ENCODE data around the gene ZNF771.
A peak's percentile ranks its signal among the peaks of the same experiment; 100 is the strongest.

ZNF771 gene

DNA sequence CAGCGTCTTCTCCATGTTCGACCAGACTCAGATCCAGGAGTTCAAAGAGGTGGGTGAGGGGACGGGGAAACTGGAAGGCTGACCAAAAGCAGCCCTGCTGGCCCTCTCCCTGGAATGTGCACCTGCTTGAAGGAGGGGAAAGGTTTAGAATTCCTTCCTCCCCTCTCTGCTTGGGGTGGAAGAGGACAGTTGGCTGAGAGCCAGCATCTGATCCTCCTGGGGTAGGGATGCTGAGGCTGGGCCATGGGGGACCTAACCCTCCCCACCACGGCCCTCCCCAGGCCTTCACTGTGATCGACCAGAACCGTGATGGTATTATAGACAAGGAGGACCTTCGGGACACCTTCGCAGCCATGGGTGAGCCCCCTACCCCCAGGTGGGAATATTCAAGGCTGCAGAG, 31.5 kb upstream of the ZNF771 start:
- no peak for DNase-seq (ENCODE audit: extremely low read depth, low read depth)
- TF ChIP-seq, protein P1, sequence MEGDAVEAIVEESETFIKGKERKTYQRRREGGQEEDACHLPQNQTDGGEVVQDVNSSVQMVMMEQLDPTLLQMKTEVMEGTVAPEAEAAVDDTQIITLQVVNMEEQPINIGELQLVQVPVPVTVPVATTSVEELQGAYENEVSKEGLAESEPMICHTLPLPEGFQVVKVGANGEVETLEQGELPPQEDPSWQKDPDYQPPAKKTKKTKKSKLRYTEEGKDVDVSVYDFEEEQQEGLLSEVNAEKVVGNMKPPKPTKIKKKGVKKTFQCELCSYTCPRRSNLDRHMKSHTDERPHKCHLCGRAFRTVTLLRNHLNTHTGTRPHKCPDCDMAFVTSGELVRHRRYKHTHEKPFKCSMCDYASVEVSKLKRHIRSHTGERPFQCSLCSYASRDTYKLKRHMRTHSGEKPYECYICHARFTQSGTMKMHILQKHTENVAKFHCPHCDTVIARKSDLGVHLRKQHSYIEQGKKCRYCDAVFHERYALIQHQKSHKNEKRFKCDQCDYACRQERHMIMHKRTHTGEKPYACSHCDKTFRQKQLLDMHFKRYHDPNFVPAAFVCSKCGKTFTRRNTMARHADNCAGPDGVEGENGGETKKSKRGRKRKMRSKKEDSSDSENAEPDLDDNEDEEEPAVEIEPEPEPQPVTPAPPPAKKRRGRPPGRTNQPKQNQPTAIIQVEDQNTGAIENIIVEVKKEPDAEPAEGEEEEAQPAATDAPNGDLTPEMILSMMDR (IDR thresholded peaks at IDR 0.05; ENCODE audit: low read depth, low read length, missing control alignments), result no peak
- no peak overlapping the region for H3K4me3 ChIP-seq (replicated peaks; ENCODE audit: low read depth, low read length)

DNA sequence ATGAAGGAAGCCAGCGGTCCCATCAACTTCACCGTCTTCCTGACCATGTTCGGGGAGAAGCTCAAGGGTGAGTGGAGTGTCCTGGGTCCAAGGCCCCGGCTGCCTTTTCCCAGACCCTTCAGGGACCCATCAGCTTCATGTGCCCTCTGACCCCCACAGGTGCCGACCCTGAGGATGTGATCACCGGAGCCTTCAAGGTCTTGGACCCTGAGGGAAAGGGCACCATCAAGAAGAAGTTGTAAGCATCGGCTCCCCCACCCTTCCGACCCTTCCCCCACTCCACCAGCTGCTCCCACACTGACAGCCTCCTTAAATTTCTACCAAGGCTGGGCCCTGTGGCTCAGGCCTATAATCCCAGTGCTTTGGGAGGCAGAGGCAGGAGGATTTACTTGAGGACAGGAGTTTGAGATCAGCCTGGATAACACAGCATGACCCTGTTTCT, 30.9 kb upstream of the ZNF771 start:
- no peak overlapping the region for H3K4me3 ChIP-seq (replicated peaks; ENCODE audit: low read depth, low read length)
- DNase-seq (ENCODE audit: extremely low read depth, low read depth), result no peak
- TF ChIP-seq, protein P1 (IDR thresholded peaks at IDR 0.05; ENCODE audit: low read depth, low read length, missing control alignments), result no peak

- TF ChIP-seq, protein P1 (IDR thresholded peaks at IDR 0.05; ENCODE audit: low read depth, low read length, missing control alignments), result no peak
- peak overlapping the region; percentile 71 for H3K4me3 ChIP-seq (replicated peaks; ENCODE audit: low read depth, low read length)
- DNase-seq (ENCODE audit: extremely low read depth, low read depth), result no peak
These were observed 30.2 kb upstream of the ZNF771 start for GRCh38 chr16:30377050-30377811.

- TF ChIP-seq, protein P1 (IDR thresholded peaks at IDR 0.05; ENCODE audit: low read depth, low read length, missing control alignments), result no peak
- peak overlapping the region; percentile 71 for H3K4me3 ChIP-seq (replicated peaks; ENCODE audit: low read depth, low read length)
- DNase-seq (ENCODE audit: extremely low read depth, low read depth), result peak; percentile 72
These were observed 29.6 kb upstream of the ZNF771 start for GRCh38 chr16:30377812-30378235.

DNA sequence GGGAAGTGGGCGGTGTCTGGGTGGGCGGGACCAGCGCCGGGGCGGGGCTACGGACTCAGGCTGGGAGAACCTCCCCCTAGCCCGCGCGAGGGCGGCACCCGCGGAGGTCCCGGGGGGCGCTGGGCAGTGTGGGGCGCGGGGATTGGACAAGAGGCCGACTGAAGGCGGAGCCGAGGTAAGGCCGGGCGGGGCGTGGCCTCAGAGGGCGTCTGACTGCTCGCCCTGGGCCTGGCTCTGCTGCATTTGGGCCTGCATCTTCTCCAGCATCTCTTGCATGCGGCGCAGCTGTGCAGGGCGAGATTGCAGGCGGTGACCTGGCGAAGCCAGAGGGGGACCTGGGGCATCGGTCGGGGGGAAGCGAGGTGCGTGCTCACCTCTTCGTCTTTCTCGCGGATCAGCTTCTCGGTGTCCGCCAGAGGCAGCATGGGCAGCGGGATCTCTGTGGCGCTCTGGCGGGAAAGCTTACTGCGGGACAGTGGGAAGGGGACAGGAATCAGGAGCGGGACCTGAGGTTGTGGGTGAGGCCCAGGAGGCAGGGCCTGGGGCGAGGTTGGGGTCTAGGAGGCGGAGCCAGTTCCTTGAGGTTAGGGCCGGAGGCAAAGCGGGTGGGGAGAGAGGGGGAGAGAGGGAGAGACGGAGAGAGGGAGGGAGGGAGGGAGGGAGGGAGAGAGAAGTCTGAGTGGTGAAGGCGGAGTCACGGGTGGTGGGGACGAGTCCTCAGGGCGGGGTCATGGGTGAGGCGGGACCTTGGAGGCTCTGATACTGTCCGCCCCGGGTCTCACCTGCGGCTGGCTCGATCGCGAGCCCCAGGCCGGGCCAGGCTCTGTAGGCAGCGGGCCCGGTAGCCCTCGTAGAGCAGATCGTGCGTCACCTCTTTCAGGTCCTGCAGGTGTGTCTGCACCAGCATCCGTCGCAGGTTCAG, 28.9 kb upstream of the ZNF771 start:
- peak overlapping the region; percentile 71 for H3K4me3 ChIP-seq (replicated peaks; ENCODE audit: low read depth, low read length)
- peak; percentile 84 for DNase-seq (ENCODE audit: extremely low read depth, low read depth)
- TF ChIP-seq, protein P1 (IDR thresholded peaks at IDR 0.05; ENCODE audit: low read depth, low read length, missing control alignments), result peak; percentile 5

DNA sequence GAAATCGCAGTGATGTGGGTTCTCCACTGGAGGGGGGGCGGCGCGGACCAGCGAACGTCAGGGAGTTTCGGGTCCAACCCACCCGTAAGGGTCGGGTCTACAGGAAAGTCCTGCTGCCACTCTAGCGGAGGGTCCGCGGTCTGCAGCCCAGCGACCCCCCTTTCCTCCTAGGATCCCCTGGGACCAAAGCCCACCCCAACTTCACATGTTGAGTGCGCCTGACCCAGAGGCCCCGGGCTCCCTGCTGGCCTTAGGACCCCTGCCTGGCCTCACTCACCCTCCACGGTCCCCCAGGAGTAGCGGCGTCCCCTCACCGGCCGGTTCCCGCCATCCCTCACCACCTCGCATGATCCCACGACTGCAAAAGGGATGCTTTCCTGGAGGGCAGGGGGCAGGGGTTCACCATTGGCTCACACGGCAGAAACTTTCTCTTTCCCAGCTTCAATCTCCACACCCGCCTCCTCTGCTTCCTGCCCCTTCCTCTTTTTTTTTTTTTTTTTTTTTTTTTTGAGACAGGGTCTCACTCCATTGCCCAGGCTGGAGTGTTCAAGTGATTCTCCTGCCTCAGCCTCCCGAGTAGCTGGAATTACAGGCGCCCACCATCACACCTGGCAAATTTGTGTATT, 28.1 kb upstream of the ZNF771 start:
- TF ChIP-seq, protein P1 (IDR thresholded peaks at IDR 0.05; ENCODE audit: low read depth, low read length, missing control alignments), result no peak
- peak overlapping the region; percentile 71 for H3K4me3 ChIP-seq (replicated peaks; ENCODE audit: low read depth, low read length)
- DNase-seq (ENCODE audit: extremely low read depth, low read depth), result no peak

Measured in HFF-Myc (cell line).